HCT116 (cell line): ENCODE results near the gene CEP70. TPM values are rescaled to one million over a fixed set of nuclear protein-coding genes. Genes with fewer than 3 reads are reported as not detected.

Source experiments
- ATAC-seq: fragments of 200-7000 bp; cut with Tn5 transposase; 2 replicates; pipeline ENCODE4 v1.9.1; 2020; ENCODE audit warnings: mild to moderate bottlenecking, moderate library complexity
- BruUV-seq: library from RNA; stranded (reverse); fragments of 400-500 nt; replicated peaks from 2 replicates; lab custom pipeline; 2021; lab: Mats Ljungman, UMichigan
- CTCF ChIA-PET: fragments of 300-600 bp; sonication (Branson Sonifier 250); formaldehyde crosslinking; loops from one replicate; lab custom pipeline; 2021; ENCODE audit warnings: antibody characterized with exemption; lab: Charles Lee
- POLR2A ChIA-PET: fragments of 300-600, 350-600 bp; sonication (Branson Sonifier 250); formaldehyde crosslinking; loops from one replicate; lab custom pipeline; 2021; ENCODE audit warnings: antibody characterized with exemption; lab: Charles Lee
- RAD21 ChIA-PET, 2 experiments: fragments of 300-600 bp; sonication (Branson Sonifier 250); formaldehyde crosslinking; loops; one replicate each; lab custom pipeline; 2023; ENCODE audit warnings: low total read pairs in 2 of 2; ENCODE audit not compliant: uncharacterized antibody in 2 of 2, unreplicated experiment in 2 of 2, low non-redundant PET in 1 of 2; lab: Charles Lee
- DNase-seq: peaks from one replicate; pipeline ENCODE4 v3.0.0-alpha.2; 2010; ENCODE audit warnings: low read depth, low spot score
- H2AFZ ChIP-seq: fragments of 200-600 bp; shearing (Covaris generic), sonication (generic); 2 replicates; pipeline ENCODE4 v1.6.1; 2017; ENCODE audit warnings: low read depth, mixed run types, mixed read lengths, antibody characterized with exemption, low read length; ENCODE audit not compliant: poor library complexity, severe bottlenecking
- H3K27ac ChIP-seq: 2 replicates; pipeline ENCODE4 v1.5.1; 2012; ENCODE audit warnings: low read depth, low read length
- H3K27me3 ChIP-seq: fragments of 200-600 bp; sonication (generic); 2 replicates; pipeline ENCODE4 v1.6.1; 2016; ENCODE audit warnings: mixed run types, low read length, mixed read lengths; ENCODE audit not compliant: insufficient read depth
- H3K36me3 ChIP-seq, 2 experiments: fragments of 200-500 bp in 1 of 2; fragments of 200-600 bp in 1 of 2; sonication (Bioruptor generic) in 1 of 2; sonication (generic) in 1 of 2; 2 replicates each; pipeline versions ENCODE4 v1.5.1 to v1.6.1; 2014 to 2016; ENCODE audit warnings: low read length in 2 of 2, inconsistent platforms in 1 of 2, mixed read lengths in 1 of 2, mixed run types in 1 of 2; ENCODE audit not compliant: insufficient read depth in 2 of 2, control insufficient read depth in 1 of 2
- H3K4me1 ChIP-seq, 2 experiments: fragments of 200-600 bp in 1 of 2; sonication (generic) in 1 of 2; 2 replicates each; pipeline versions ENCODE4 v1.5.1 to v1.6.1; 2012 to 2017; ENCODE audit warnings: low read length in 2 of 2, inconsistent platforms in 1 of 2, mild to moderate bottlenecking in 1 of 2, mixed read lengths in 1 of 2, mixed run types in 1 of 2, moderate library complexity in 1 of 2; ENCODE audit not compliant: insufficient read depth in 2 of 2, control insufficient read depth in 1 of 2
- H3K4me2 ChIP-seq: fragments of 200-600 bp; sonication (generic); 2 replicates; pipeline ENCODE4 v1.6.1; 2017; ENCODE audit warnings: mixed run types, low read length, mixed read lengths
- H3K4me3 ChIP-seq, 2 experiments: fragments of 200-600 bp in 1 of 2; sonication (generic) in 1 of 2; replicated peaks in 1 of 2; 2 replicates each; pipeline ENCODE4 v1.5.1; 2011 to 2016; ENCODE audit warnings: low read length in 2 of 2, control low read depth in 1 of 2, low read depth in 1 of 2, mild to moderate bottlenecking in 1 of 2, mixed read lengths in 1 of 2, mixed run types in 1 of 2
- H3K79me2 ChIP-seq: fragments of 200-600 bp; sonication (generic); 2 replicates; pipeline ENCODE4 v1.6.1; 2017; ENCODE audit warnings: mild to moderate bottlenecking, mixed run types, low read length, moderate library complexity, mixed read lengths; ENCODE audit not compliant: insufficient read depth
- H3K9ac ChIP-seq: fragments of 200-600 bp; sonication (generic); 2 replicates; pipeline ENCODE4 v1.6.1; 2016; ENCODE audit warnings: low read length, mixed read lengths
- H3K9me2 ChIP-seq: fragments of 200-600 bp; sonication (generic), shearing (Covaris generic); 2 replicates; pipeline ENCODE4 v1.6.1; 2017; ENCODE audit warnings: mixed run types, mild to moderate bottlenecking, moderate library complexity; ENCODE audit not compliant: insufficient read depth
- H3K9me3 ChIP-seq, 2 experiments: fragments of 200-500 bp in 1 of 2; fragments of 200-600 bp in 1 of 2; sonication (Bioruptor generic) in 1 of 2; sonication (generic) in 1 of 2; 2 replicates each; pipeline ENCODE4 v1.6.1; 2014 to 2017; ENCODE audit warnings: low read length in 2 of 2, mixed read lengths in 2 of 2, inconsistent platforms in 1 of 2, low read depth in 1 of 2, mild to moderate bottlenecking in 1 of 2, mixed run types in 1 of 2, moderate library complexity in 1 of 2; ENCODE audit not compliant: control insufficient read depth in 1 of 2, insufficient read depth in 1 of 2
- H4K20me1 ChIP-seq: fragments of 200-600 bp; sonication (generic), shearing (Covaris generic); 2 replicates; pipeline ENCODE4 v1.6.1; 2017; ENCODE audit warnings: mixed run types, mild to moderate bottlenecking, moderate library complexity; ENCODE audit not compliant: insufficient read depth
- ATF3 ChIP-seq: IDR thresholded peaks from 2 replicates; pipeline ENCODE4 v1.6.1; 2012
- CTCF ChIP-seq, 3 experiments: fragments of 200-600 bp in 1 of 3; sonication (generic) in 1 of 3; IDR thresholded peaks in 2 of 3; conservative IDR thresholded peaks in 1 of 3; 2 replicates each; pipeline ENCODE4 v1.5.1; 2012 to 2017; ENCODE audit warnings: low read depth in 2 of 3, low read length in 2 of 3, antibody characterized with exemption in 1 of 3, borderline replicate concordance in 1 of 3, control low read depth in 1 of 3, mild to moderate bottlenecking in 1 of 3, mixed read lengths in 1 of 3, mixed run types in 1 of 3, moderate library complexity in 1 of 3; ENCODE audit not compliant: insufficient read depth in 1 of 3
- SP1 ChIP-seq: IDR thresholded peaks from 2 replicates; pipeline ENCODE4 v1.6.1; 2012; ENCODE audit warnings: low read depth
- ZBTB33 ChIP-seq: IDR thresholded peaks from 2 replicates; pipeline ENCODE4 v1.6.1; 2011; ENCODE audit warnings: mild to moderate bottlenecking, low read length, moderate library complexity; ENCODE audit not compliant: insufficient replicate concordance; ENCODE audit errors: extremely low read depth
- intact Hi-C: fragments of 100-400 bp; cut with micrococcal nuclease; formaldehyde crosslinking; loops from 2 replicates; pipeline ENCODE4 v1.10.0; 2022
- total RNA-seq: library from RNA; stranded (reverse); gene quantifications from one replicate; pipeline ENCODE4 v1.2.1, GENCODE V29; 2021; ENCODE audit not compliant: unreplicated experiment
- TF ChIP-seq, protein P1 (sequence below): IDR thresholded peaks from 2 replicates; pipeline ENCODE4 v1.6.1; 2012; ENCODE audit warnings: low read depth

Gene CEP70
- total RNA-seq, 1 experiment from 2014 or later, result 38.7 TPM

- H3K4me1 ChIP-seq, result no peaks in the 10 kb centered on the region
- no peaks in the 10 kb centered on the region for H3K27me3 ChIP-seq
- ATAC-seq, result no peak
- no peaks in the 10 kb centered on the region for H3K9me3 ChIP-seq
- BruUV-seq, result no TSS peak
- DNase-seq, result no peak
- H3K4me3 ChIP-seq, result no peak overlapping the region
- ChIA-PET CTCF (no interaction called here), RAD21 (no interaction called here), POLR2A (no interaction called here)
- no peak for TF ChIP-seq ATF3
- TF ChIP-seq ZBTB33, result no peak
- TF ChIP-seq, protein P1, sequence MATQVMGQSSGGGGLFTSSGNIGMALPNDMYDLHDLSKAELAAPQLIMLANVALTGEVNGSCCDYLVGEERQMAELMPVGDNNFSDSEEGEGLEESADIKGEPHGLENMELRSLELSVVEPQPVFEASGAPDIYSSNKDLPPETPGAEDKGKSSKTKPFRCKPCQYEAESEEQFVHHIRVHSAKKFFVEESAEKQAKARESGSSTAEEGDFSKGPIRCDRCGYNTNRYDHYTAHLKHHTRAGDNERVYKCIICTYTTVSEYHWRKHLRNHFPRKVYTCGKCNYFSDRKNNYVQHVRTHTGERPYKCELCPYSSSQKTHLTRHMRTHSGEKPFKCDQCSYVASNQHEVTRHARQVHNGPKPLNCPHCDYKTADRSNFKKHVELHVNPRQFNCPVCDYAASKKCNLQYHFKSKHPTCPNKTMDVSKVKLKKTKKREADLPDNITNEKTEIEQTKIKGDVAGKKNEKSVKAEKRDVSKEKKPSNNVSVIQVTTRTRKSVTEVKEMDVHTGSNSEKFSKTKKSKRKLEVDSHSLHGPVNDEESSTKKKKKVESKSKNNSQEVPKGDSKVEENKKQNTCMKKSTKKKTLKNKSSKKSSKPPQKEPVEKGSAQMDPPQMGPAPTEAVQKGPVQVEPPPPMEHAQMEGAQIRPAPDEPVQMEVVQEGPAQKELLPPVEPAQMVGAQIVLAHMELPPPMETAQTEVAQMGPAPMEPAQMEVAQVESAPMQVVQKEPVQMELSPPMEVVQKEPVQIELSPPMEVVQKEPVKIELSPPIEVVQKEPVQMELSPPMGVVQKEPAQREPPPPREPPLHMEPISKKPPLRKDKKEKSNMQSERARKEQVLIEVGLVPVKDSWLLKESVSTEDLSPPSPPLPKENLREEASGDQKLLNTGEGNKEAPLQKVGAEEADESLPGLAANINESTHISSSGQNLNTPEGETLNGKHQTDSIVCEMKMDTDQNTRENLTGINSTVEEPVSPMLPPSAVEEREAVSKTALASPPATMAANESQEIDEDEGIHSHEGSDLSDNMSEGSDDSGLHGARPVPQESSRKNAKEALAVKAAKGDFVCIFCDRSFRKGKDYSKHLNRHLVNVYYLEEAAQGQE, result no peak
- no peak for TF ChIP-seq CTCF (IDR thresholded peaks at IDR 0.05 in 2 of 3, conservative IDR thresholded peaks at IDR 0.05 in 1 of 3; ENCODE audit: borderline replicate concordance in 1 of 3, insufficient read depth in 1 of 3, low read depth in 2 of 3, low read length in 2 of 3)
- TF ChIP-seq SP1, result no peak
- H3K4me2 ChIP-seq, result no peak overlapping the region
- no peaks in the 10 kb centered on the region for H3K79me2 ChIP-seq
- no peak overlapping the region for H3K9ac ChIP-seq
- intact Hi-C loops, result no loop called here
- no peaks in the 10 kb centered on the region for H3K9me2 ChIP-seq
- H4K20me1 ChIP-seq, result no peaks in the 10 kb centered on the region
- no peak overlapping the region for H2AFZ ChIP-seq
- H3K27ac ChIP-seq, result no peak overlapping the region
- no peaks in the 10 kb centered on the region for H3K36me3 ChIP-seq
Measured at GRCh38 chr3:138513090-138513843, 80.8 kb downstream of the CEP70 start.
